Activated CD4-positive, alpha-beta T cell treated with anti-CD3 and anti-CD28 coated beads for 4 hours (primary cell): ENCODE measurements around the gene APOC3.

Source experiments
- DNase-seq, 2 donors: peaks; one replicate each; pipeline ENCODE4 v3.0.0-alpha.2; 2020

Gene APOC3

DNA sequence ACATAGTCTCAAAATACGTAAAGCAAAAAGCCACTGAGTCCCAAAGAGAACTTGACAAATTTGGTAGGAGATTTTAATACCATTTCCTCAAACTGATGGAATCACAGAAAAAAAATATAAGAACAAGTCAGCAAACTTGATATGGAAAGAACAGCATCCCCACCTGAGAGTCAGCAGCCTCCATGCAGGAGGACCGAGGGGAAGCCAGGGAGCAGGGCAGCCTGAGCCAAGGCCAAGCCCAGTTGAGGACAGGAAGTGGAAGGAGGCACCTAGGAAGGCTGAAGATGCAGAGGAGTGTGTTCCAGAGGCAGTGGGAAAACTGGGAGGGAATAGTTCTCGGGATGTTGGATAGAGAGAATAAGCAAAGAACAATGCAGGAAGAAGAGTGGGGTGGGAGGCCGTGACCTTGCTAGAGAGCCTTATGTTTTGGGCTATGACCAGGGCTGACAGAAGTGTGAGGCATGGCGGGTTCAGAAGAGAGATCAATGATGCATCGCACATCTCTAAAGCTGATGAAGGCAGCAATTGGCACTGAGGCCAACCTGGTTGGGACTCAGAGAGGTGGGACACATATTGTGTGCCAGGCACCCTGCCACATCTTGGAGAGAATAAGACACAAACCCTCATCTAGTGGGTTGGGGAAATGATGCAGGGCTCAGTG is 22.0 kb upstream of the APOC3 start:
- DNase-seq = no peak

GRCh38 chr11:116808262-116809175 is 21.2 kb upstream of the APOC3 start:
- no peak for DNase-seq

- no peak for DNase-seq
Observed at GRCh38 chr11:116811194-116811593, 18.5 kb upstream of the APOC3 start.

- no peak for DNase-seq
Observed at GRCh38 chr11:116812109-116812508, 17.6 kb upstream of the APOC3 start.

GRCh38 chr11:116813170-116813569 is 16.5 kb upstream of the APOC3 start:
- no peak for DNase-seq

DNA sequence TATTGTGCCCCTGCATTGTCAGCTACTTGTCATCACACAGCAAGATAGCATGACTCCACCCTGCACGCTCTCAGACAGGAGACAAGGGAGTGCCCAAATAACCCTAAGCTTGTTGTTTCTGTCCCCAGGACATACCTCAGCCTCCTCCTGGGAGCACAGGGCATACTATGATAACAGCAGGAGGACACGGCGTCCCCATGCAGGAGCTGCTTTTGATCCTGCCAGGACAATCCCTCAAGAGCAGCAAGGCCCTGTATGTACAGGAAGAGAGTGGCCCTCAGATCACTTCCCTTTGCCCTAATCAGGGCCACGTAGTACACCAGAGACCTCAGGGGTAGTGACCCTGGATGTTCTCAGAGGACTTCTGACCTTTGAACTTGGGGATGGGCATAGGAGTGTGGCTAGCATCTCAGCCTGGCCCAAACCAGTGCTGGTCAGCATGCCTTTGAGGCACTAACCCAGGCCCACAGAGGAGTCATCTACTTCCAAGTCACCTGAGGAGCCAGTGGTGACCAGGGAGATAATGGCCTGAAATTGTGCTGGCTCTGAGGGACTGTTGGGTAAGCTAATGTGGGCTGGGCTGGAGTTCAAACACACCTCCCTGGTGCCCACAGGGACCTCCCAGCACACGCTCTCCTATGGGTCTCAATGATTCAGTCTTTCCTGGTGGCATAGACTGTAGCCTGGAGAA is 15.8 kb upstream of the APOC3 start:
- DNase-seq = no peak

DNA sequence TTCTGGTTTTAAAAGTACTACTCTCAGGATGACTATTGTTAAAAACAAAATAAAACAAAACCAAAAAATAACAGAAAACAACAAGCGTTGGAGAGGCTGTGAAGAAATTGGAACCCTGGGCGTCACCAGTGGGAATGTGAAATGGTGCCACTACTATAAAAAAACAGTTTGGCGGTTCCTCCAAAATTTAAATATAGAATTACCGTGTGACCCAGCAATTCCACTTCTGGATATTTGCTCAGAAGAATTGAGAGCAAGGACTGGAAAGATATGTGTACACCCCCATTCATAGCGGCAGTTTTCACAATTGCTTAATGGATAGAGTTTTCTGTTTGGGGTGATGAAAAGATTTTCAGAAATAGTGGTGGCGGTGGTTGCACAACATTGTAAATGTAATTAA is 15.2 kb upstream of the APOC3 start:
- DNase-seq = no peak

DNA sequence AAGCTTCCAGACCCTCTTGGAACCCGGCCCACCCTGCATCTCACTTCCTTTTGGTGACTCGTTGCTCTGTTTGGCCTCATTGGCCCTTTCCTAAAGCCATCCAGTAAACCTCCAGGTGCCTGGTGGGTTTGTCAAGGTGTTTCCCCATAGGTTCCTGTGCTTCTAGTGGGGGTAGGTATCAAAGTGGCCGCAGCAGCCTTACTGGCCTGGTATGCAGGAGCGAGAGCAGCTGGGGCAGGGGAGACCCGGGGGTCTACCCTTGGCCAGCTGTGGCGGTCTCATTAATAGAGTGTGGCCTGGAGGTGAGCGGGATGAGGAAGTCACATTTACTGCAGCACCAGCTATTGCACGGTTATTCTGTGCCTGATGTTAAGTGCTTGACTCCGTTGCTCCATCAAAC is 10.7 kb upstream of the APOC3 start:
- DNase-seq = no peak

DNA sequence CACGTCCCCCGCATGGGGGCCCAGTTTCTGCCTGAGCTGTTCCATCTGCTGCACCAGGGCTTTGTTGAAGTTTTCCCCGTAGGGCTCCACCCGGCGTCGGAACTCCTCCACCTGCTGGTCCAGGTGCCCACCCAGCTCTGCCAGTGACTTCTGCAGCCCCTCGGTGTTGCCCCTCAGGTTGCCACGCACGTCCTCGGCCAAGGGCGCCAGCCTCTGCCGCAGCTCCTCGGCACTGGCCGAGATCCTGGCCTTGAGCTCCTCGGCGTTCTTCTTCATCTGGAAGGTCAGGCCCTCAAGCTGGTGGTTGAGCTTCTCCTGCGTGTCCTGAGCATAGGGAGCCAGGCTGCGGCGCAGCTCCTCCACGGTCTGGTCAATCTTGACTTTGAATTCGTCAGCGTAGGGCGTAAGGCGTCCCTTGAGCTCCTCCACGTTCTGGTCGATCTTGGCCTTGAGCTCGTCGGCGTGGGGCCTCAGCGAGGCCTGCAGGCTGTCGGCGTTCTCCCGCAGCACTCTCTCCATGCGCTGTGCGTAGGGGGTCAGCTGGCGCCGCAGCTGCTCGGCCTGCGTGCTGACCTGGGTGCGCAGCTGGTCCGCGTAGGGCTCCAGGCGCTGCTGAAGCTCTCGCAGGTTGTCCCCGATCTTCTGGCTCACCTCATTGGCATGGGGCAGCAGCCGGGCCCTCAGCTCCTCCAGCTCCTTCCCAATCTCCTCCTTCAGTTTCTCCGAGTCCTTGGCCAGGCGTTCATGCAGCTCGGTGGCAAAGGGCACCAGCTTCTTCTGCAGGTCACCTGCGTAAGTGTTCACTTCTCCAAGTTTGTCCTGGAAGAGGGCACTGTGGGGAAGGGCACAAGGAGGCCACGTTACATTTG is 8.4 kb upstream of the APOC3 start:
- DNase-seq = no peak

- no peak for DNase-seq
Observed at GRCh38 chr11:116822575-116822974, 7.1 kb upstream of the APOC3 start.

DNA sequence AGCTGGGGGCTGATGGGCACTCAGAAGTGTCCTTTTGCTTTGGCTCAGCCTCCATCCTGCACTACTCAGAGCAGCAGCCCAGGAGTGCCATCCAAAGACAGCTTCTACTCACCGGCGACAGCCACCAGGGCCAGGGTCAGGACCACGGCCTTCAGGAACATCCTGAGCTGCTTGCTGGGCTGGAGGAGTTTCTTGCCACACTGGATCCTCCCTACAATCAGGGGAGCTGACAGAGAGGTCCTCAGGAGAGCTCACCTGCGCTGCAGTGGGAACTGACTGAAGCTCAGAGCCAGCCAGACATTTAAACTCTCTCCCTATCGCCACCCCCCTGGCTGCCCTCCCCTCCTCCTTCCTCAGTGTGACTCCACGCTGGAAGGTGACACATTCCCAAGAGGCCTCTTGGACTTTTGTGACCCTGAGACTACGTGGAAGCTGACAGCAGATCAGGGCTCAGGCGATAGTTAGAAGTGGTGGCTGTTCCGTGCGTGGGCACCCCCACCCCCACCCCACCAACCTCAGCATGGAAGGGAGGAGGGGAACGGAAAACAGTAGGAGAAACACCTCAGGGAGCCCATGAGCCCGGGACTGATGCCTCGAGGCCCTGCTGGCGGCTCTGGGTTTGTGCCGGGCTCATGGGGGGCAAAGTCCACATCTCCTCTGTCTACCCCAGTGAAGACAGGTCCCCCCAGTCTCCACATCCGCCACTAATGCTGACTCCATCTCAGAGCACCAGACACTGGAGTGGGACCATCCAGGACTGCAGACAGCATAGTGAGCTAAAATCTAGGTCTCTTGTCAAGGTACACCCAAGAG is 6.5 kb upstream of the APOC3 start, which contains the start of gene APOA4:
Gene APOA4 (minus strand): TSS at position 274 of the 813 bp plus-strand sequence. CDS start 113 bp downstream, at position 161.
- DNase-seq = no peak

DNA sequence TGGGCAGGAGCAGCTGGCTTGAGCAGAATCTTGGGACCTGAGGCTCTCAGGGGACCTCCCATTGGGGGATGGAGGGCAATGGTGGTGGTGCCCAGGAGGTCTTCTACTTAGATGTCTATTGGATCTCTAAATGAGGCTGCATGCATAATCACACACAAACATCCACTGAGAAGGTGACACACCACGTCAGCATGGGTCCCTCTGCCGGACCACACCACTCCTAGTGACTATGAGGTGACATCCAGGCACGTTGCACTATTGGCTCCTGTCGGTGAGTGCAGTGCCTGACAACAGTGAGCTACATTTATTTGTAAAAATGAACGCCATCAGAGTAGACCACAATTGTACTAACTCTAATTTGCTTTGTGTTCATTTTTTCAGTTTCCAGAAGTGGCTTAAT is 4.3 kb upstream of the APOC3 start:
- no peak for DNase-seq

DNA sequence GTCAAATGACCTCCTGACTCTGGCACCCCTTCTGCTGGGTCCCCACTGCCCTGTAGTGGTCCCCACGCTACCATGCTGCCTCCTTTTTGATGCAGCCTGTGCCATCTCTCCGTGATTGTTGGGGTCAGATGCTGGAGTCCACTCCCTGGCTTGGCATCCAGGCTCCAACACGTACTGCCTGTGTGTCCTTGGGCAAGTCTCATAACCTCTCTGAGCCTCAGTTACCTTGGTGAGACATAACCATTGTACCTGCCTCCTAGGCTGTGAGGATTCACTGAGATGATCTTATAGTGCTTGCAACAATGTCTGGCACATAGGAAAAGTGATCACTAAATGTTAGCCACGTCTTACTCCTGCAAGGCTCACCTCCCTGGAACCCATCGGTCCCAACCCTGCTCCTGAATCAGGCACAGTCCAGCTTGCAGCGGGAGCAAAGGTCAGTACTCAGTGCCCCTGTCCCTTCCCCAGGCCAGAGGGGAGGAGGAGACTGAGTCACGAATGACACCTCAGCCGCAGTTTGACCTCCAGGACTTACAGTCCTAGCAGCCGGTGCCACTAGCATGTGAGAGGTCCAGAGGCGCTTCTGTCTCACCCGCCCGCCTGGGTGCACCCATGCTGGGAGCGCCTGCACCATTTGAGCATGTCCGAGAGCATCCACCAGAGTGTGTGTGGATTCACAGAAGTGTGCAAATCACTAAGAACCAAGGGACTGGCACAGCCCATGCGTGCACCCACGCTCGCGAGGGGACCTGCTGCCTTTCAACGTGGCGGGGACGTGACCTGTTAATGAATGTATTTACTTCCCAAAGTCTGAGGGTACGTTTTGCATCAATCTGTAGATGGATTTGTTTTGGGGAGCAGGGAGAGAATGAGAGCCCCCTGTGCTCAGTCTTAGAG is 3.6 kb upstream of the APOC3 start:
- DNase-seq = no peak

DNA sequence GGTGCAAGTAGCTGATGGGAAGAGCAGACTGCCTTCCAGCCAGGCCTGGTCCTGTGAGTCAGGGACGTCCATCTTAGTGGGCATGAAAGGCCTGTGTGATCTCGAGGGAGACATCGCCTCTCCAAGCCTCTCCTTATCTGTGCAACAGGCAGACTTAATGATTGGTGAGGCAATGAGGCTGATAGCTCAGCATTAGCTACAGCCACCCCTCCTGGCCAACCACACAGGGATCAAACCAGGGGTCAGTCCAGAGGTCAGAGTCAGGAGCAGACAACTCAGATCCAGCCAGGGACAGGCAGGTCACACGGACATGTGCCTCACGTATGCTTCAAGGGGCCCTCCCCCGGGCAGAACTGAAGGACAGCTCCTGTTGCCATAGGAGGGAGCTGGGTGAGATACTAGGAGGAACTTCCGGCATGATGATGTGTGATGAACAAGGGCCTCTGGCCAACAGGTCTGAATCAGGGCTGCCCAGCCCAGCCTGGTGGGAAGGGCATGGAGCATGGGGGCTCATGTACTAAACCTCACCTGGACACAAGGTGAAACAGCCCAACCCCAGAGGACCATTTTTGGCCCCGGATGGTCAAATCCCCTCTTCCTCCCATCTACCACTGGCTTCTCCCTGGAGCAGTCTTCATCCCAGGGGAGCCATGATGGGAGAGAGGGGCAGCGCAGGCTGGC is 2.8 kb upstream of the APOC3 start:
- DNase-seq = no peak

GRCh38 chr11:116827461-116827860 is 2.2 kb upstream of the APOC3 start:
- no peak for DNase-seq

- DNase-seq = no peak
Observed at GRCh38 chr11:116828632-116829524, 829 bp upstream of the APOC3 start.

GRCh38 chr11:116830184-116830912 is 641 bp downstream of the APOC3 start:
- DNase-seq = no peak

- no peak for DNase-seq
Observed at GRCh38 chr11:116831790-116832349, 2.2 kb downstream of the APOC3 start.
